ENCODE results near the gene ZDHHC17. TPM values are rescaled to one million over a fixed set of nuclear protein-coding genes. Genes with fewer than 3 reads are reported as not detected.
"Not testable (repeated sequence)": the region's sequence is repeated elsewhere in the genome, so short reads cannot be mapped to it uniquely, and the experiment has no call there.

ZDHHC17 gene
- total and polyA plus RNA-seq, 2 donors, result 29.5 to 41.4 TPM

DNA sequence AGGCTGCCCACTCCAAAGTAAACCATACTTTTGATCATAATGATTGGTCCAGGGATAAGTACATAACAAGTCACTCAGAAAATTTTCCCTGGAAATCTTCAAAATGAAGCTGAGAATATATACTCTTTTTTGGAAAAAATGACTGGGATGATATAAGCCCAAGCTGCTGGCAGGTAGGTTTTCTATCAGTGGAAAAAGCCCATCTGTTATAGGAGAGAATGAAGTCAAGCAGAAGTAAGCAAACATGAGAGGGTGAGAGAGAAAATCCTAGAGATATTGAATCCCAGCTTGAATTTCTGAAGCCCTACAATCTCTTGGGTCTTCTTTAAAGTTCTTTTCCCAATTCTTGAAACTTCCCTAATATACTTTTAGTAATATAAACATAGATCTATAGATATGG, 37.3 kb upstream of the ZDHHC17 start:
- Histone ChIP-seq H3K4me1 (ENCODE audit: control insufficient read depth in 2 of 2, insufficient read depth in 2 of 2, low read length in 2 of 2) (no peaks in the 10 kb centered on the region), H3K9me3 (ENCODE audit: control insufficient read depth in 2 of 2, insufficient read depth in 1 of 2, low read length in 1 of 2) (no peaks in the 10 kb centered on the region), H3K27ac (ENCODE audit: low read depth in 1 of 2, low read length in 1 of 2) (no peak overlapping the region), H3K4me3 (ENCODE audit: low read length in 2 of 2) (no peak overlapping the region), H3K27me3 (ENCODE audit: control insufficient read depth in 2 of 2, insufficient read depth in 1 of 2, low read length in 1 of 2) (no peaks in the 10 kb centered on the region), H3K36me3 (ENCODE audit: control insufficient read depth in 2 of 2, insufficient read depth in 2 of 2, low read length in 1 of 2) (no peaks in the 10 kb centered on the region)
- no peak for DNase-seq (ENCODE audit: low read depth in 6 of 9, low spot score in 9 of 9)

GRCh38 chr12:76732188-76732587, 31.7 kb upstream of the ZDHHC17 start:
- not testable (repeated sequence) for H3K27me3 ChIP-seq (ENCODE audit: control insufficient read depth in 2 of 2, insufficient read depth in 1 of 2, low read length in 1 of 2); H3K9me3 ChIP-seq (ENCODE audit: control insufficient read depth in 2 of 2, insufficient read depth in 1 of 2, low read length in 1 of 2); H3K4me1 ChIP-seq (ENCODE audit: control insufficient read depth in 2 of 2, insufficient read depth in 2 of 2, low read length in 2 of 2); H3K4me3 ChIP-seq (ENCODE audit: low read length in 2 of 2); H3K27ac ChIP-seq (ENCODE audit: low read depth in 1 of 2, low read length in 1 of 2); DNase-seq (ENCODE audit: low read depth in 6 of 9, low spot score in 9 of 9); H3K36me3 ChIP-seq (ENCODE audit: control insufficient read depth in 2 of 2, insufficient read depth in 2 of 2, low read length in 1 of 2)
- 100% methylated on average over 3 of the region's 3 CpGs for whole genome bisulfite sequencing

DNA sequence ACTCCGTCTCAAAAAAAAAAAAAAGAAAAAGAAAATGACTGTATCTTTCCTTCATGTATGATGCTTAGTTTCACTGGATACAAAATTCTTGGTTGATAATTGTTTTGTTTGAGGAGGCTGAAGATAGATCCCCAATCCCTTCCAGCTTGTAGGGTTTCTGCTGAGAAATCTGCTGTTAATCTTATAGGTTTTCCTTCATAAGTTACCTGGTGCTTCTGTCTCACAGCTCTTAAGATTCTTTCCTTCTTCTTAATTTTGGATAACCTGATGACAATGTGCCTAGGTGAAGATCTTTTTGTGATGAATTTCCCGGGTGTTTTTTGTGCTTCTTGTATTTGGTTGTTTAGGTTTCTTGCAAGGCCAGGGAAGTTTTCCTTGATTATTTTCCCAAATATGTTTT, 26.2 kb upstream of the ZDHHC17 start:
- not testable (repeated sequence) for H3K9me3 ChIP-seq (ENCODE audit: control insufficient read depth in 2 of 2, insufficient read depth in 1 of 2, low read length in 1 of 2); H3K27me3 ChIP-seq (ENCODE audit: control insufficient read depth in 2 of 2, insufficient read depth in 1 of 2, low read length in 1 of 2); H3K36me3 ChIP-seq (ENCODE audit: control insufficient read depth in 2 of 2, insufficient read depth in 2 of 2, low read length in 1 of 2); DNase-seq (ENCODE audit: low read depth in 6 of 9, low spot score in 9 of 9); H3K27ac ChIP-seq (ENCODE audit: low read depth in 1 of 2, low read length in 1 of 2); H3K4me1 ChIP-seq (ENCODE audit: control insufficient read depth in 2 of 2, insufficient read depth in 2 of 2, low read length in 2 of 2); H3K4me3 ChIP-seq (ENCODE audit: low read length in 2 of 2)
- WGBS, result over 99% methylated on average over 2 of the region's 2 CpGs

DNA sequence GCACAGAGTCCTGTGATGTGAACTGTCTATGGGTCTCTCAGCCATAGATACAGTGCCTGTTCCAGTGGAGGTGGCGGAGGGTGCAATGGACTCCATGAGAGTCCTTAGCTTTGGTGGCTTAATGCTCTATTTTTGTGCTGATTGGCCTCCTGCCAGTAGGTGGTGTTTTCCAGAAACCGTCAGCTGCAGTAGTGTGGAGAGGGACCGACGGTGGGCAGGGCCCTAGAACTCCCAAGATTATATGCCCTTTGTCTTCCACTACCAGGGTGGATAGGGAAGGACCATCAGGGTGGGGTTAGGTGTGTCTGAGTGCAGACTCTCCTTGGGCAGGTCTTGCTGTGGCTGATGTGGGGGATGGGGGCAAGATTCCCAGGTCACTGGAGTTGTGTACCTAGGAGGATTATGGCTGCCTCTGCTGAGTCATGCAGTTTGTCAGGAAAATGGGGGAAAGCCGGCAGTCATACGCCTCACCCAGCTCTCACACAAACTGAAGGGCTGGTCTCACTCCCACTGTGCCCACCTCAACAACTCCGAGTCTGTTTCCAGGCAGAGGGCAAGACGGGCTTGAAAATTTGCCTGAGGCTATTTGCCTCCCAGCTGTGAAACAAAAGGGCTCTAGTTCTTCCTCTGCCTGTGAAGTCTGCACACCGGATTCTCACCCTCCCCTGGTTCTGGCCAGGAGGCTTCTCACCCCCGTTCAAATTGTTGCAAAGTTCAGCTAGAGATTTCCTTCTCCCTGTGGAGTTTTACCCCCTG, 24.9 kb upstream of the ZDHHC17 start:
- Histone ChIP-seq H3K36me3 (ENCODE audit: control insufficient read depth in 2 of 2, insufficient read depth in 2 of 2, low read length in 1 of 2) (no peaks in the 10 kb centered on the region), H3K27ac (ENCODE audit: low read depth in 1 of 2, low read length in 1 of 2) (no peak overlapping the region), H3K4me1 (ENCODE audit: control insufficient read depth in 2 of 2, insufficient read depth in 2 of 2, low read length in 2 of 2) (no peaks in the 10 kb centered on the region), H3K9me3 (ENCODE audit: control insufficient read depth in 2 of 2, insufficient read depth in 1 of 2, low read length in 1 of 2) (no peaks in the 10 kb centered on the region), H3K4me3 (ENCODE audit: low read length in 2 of 2) (no peak overlapping the region), H3K27me3 (ENCODE audit: control insufficient read depth in 2 of 2, insufficient read depth in 1 of 2, low read length in 1 of 2) (no peaks in the 10 kb centered on the region)
- DNase-seq (ENCODE audit: low read depth in 6 of 9, low spot score in 9 of 9), result no peak
- 93% methylated on average over 10 of the region's 10 CpGs for WGBS

DNA sequence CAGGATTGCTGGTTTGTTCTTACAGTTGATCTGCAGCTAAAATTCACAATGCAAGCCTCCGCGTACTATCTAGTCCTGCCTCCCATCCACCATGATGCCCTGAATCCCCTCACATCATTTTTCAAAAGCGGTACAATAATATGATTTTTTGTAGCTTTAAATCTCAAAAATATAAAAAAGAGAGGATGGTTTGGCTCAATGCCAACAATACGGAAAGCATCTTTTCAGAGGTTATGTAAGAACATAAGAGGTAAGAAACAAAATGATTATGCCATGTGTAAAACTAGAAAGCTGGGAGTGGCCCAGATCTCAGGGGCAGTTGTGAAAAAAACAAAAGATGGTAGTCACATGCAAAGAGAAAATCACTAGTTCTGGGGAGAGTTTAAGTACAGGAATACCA, 24.0 kb upstream of the ZDHHC17 start:
- Histone ChIP-seq H3K4me3 (ENCODE audit: low read length in 2 of 2) (no peak overlapping the region), H3K4me1 (ENCODE audit: control insufficient read depth in 2 of 2, insufficient read depth in 2 of 2, low read length in 2 of 2) (no peaks in the 10 kb centered on the region), H3K9me3 (ENCODE audit: control insufficient read depth in 2 of 2, insufficient read depth in 1 of 2, low read length in 1 of 2) (no peaks in the 10 kb centered on the region), H3K27ac (ENCODE audit: low read depth in 1 of 2, low read length in 1 of 2) (no peak overlapping the region), H3K36me3 (ENCODE audit: control insufficient read depth in 2 of 2, insufficient read depth in 2 of 2, low read length in 1 of 2) (no peaks in the 10 kb centered on the region), H3K27me3 (ENCODE audit: control insufficient read depth in 2 of 2, insufficient read depth in 1 of 2, low read length in 1 of 2) (no peaks in the 10 kb centered on the region)
- 82% methylated on average over 4 of the region's 4 CpGs for WGBS
- DNase-seq (ENCODE audit: low read depth in 6 of 9, low spot score in 9 of 9), result no peak

DNA sequence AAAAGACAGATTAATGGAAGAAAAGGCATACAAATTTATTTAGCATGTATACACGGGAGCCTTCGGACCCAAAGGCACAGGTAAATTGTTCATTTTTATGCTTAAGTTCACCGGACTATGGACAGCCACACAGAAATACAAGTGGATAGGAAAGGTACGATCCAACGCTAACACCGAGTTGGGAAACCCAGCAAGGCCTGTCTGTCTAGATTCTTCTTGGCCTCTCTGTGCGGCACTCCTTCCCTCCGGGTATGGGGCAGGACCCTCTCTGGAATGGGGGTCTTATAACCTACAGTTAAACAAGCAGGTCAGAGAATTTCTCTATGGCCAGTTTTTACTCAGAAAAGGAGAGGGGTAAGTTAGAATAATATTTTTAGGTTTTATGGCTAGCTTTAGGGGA, 23.4 kb upstream of the ZDHHC17 start:
- 97% methylated on average over 8 of the region's 8 CpGs for WGBS

GRCh38 chr12:76745343-76745742, 18.6 kb upstream of the ZDHHC17 start:
- Histone ChIP-seq H3K4me1 (ENCODE audit: control insufficient read depth in 2 of 2, insufficient read depth in 2 of 2, low read length in 2 of 2) (no peaks in the 10 kb centered on the region), H3K27ac (ENCODE audit: low read depth in 1 of 2, low read length in 1 of 2) (no peak overlapping the region), H3K4me3 (ENCODE audit: low read length in 2 of 2) (no peak overlapping the region), H3K9me3 (ENCODE audit: control insufficient read depth in 2 of 2, insufficient read depth in 1 of 2, low read length in 1 of 2) (no peaks in the 10 kb centered on the region), H3K27me3 (ENCODE audit: control insufficient read depth in 2 of 2, insufficient read depth in 1 of 2, low read length in 1 of 2) (no peaks in the 10 kb centered on the region), H3K36me3 (ENCODE audit: control insufficient read depth in 2 of 2, insufficient read depth in 2 of 2, low read length in 1 of 2) (no peaks in the 10 kb centered on the region)
- DNase-seq (ENCODE audit: low read depth in 6 of 9, low spot score in 9 of 9), result no peak
- WGBS, result 94% methylated on average over 2 of the region's 2 CpGs

More for the DNA sequence above, 23.4 kb upstream of the ZDHHC17 start:
- Histone ChIP-seq H3K27me3 (ENCODE audit: control insufficient read depth in 2 of 2, insufficient read depth in 1 of 2, low read length in 1 of 2) (no peaks in the 10 kb centered on the region), H3K27ac (ENCODE audit: low read depth in 1 of 2, low read length in 1 of 2) (no peak overlapping the region), H3K4me3 (ENCODE audit: low read length in 2 of 2) (no peak overlapping the region), H3K9me3 (ENCODE audit: control insufficient read depth in 2 of 2, insufficient read depth in 1 of 2, low read length in 1 of 2) (no peaks in the 10 kb centered on the region), H3K4me1 (ENCODE audit: control insufficient read depth in 2 of 2, insufficient read depth in 2 of 2, low read length in 2 of 2) (no peaks in the 10 kb centered on the region), H3K36me3 (ENCODE audit: control insufficient read depth in 2 of 2, insufficient read depth in 2 of 2, low read length in 1 of 2) (no peaks in the 10 kb centered on the region)
- no peak for DNase-seq (ENCODE audit: low read depth in 6 of 9, low spot score in 9 of 9)

- DNase-seq (ENCODE audit: low read depth in 6 of 9, low spot score in 9 of 9), result no peak
- WGBS, result 86% methylated on average over 1 of the region's 1 CpG
- Histone ChIP-seq H3K27ac (ENCODE audit: low read depth in 1 of 2, low read length in 1 of 2) (no peak overlapping the region), H3K4me1 (ENCODE audit: control insufficient read depth in 2 of 2, insufficient read depth in 2 of 2, low read length in 2 of 2) (no peaks in the 10 kb centered on the region), H3K4me3 (ENCODE audit: low read length in 2 of 2) (no peak overlapping the region), H3K9me3 (ENCODE audit: control insufficient read depth in 2 of 2, insufficient read depth in 1 of 2, low read length in 1 of 2) (no peaks in the 10 kb centered on the region), H3K36me3 (ENCODE audit: control insufficient read depth in 2 of 2, insufficient read depth in 2 of 2, low read length in 1 of 2) (no peaks in the 10 kb centered on the region), H3K27me3 (ENCODE audit: control insufficient read depth in 2 of 2, insufficient read depth in 1 of 2, low read length in 1 of 2) (no peaks in the 10 kb centered on the region)
These were observed 17.4 kb upstream of the ZDHHC17 start for GRCh38 chr12:76746516-76746915.

GRCh38 chr12:76747245-76747644, 16.7 kb upstream of the ZDHHC17 start:
- H3K4me3 ChIP-seq (ENCODE audit: low read length in 2 of 2), result no peak overlapping the region
- H3K27ac ChIP-seq (ENCODE audit: low read depth in 1 of 2, low read length in 1 of 2), result no peak overlapping the region
- no peaks in the 10 kb centered on the region for H3K36me3 ChIP-seq (ENCODE audit: control insufficient read depth in 2 of 2, insufficient read depth in 2 of 2, low read length in 1 of 2)
- H3K27me3 ChIP-seq (ENCODE audit: control insufficient read depth in 2 of 2, insufficient read depth in 1 of 2, low read length in 1 of 2), result no peaks in the 10 kb centered on the region
- DNase-seq (ENCODE audit: low read depth in 6 of 9, low spot score in 9 of 9), result no peak
- WGBS, result 95% methylated on average over 2 of the region's 2 CpGs
- no peaks in the 10 kb centered on the region for H3K9me3 ChIP-seq (ENCODE audit: control insufficient read depth in 2 of 2, insufficient read depth in 1 of 2, low read length in 1 of 2)
- H3K4me1 ChIP-seq (ENCODE audit: control insufficient read depth in 2 of 2, insufficient read depth in 2 of 2, low read length in 2 of 2), result no peaks in the 10 kb centered on the region
